IPS DF 6.9 (cell line): Measurements from ENCODE around the gene CNTN3.

Experiments used
- DNase-seq: peaks from one replicate; pipeline ENCODE4 v3.0.0-alpha.2; 2013; ENCODE audit warnings: low read depth, low spot score
- H3K27ac ChIP-seq: one replicate; pipeline ENCODE4 v1.5.1; 2013; ENCODE audit warnings: low read length, control low read depth
- H3K27me3 ChIP-seq: 2 replicates; pipeline ENCODE4 v1.6.1; 2013; ENCODE audit warnings: mild to moderate bottlenecking, low read length; ENCODE audit not compliant: control insufficient read depth, insufficient read depth
- H3K36me3 ChIP-seq: 2 replicates; pipeline ENCODE4 v1.6.1; 2013; ENCODE audit warnings: low read length; ENCODE audit not compliant: control insufficient read depth, insufficient read depth
- H3K4me1 ChIP-seq: 2 replicates; pipeline ENCODE4 v1.6.1; 2013; ENCODE audit warnings: low read length; ENCODE audit not compliant: control insufficient read depth, insufficient read depth
- H3K4me3 ChIP-seq: 2 replicates; pipeline ENCODE4 v1.5.1; 2013; ENCODE audit warnings: mild to moderate bottlenecking, low read length
- H3K9me3 ChIP-seq: 2 replicates; pipeline ENCODE4 v1.6.1; 2013; ENCODE audit warnings: low read length, inconsistent platforms; ENCODE audit not compliant: control insufficient read depth, insufficient read depth
- WGBS: extraction: QIAGEN DNeasy Blood & Tissue Kit; methylation state at CpG from one replicate; pipeline ENCODE4 v1.1.7; 2013; ENCODE audit warnings: mixed read lengths, missing lambda C conversion rate; ENCODE audit not compliant: insufficient read length, insufficient coverage; 5-methylcytosine and 5-hydroxymethylcytosine counted together

CNTN3 gene

GRCh38 chr3:74636981-74637380 lies 22.5 kb upstream of the CNTN3 start:
- no peak for DNase-seq
- Histone ChIP-seq H3K27ac (no peak overlapping the region), H3K4me1 (no peaks in the 10 kb centered on the region), H3K9me3 (no peaks in the 10 kb centered on the region), H3K27me3 (0 out of 2 replicates have a peak, but pooled peaks cover 2% of the 10 kb centered on the region), H3K4me3 (no peak overlapping the region), H3K36me3 (no peaks in the 10 kb centered on the region)

- Histone ChIP-seq H3K27me3 (0 out of 2 replicates have a peak, but pooled peaks cover 2% of the 10 kb centered on the region), H3K4me3 (no peak overlapping the region), H3K4me1 (no peaks in the 10 kb centered on the region), H3K36me3 (no peaks in the 10 kb centered on the region), H3K9me3 (no peaks in the 10 kb centered on the region), H3K27ac (no peak overlapping the region)
- WGBS: no CpG with 5 or more reads among the region's 1 CpG
- no peak for DNase-seq
Measured at GRCh38 chr3:74633021-74633420, 18.6 kb upstream of the CNTN3 start.

- DNase-seq: no peak
- H3K36me3 ChIP-seq: no peaks in the 10 kb centered on the region
- H3K4me3 ChIP-seq: no peak overlapping the region
- WGBS: no CpG with 5 or more reads among the region's 3 CpGs
- H3K9me3 ChIP-seq: no peaks in the 10 kb centered on the region
- H3K4me1 ChIP-seq: no peaks in the 10 kb centered on the region
- no peak overlapping the region for H3K27ac ChIP-seq
- H3K27me3 ChIP-seq: 0 out of 2 replicates have a peak, but pooled peaks cover 2% of the 10 kb centered on the region
Measured at GRCh38 chr3:74631351-74632140, 17.1 kb upstream of the CNTN3 start.

GRCh38 chr3:74630602-74631001 lies 16.1 kb upstream of the CNTN3 start:
- 0 out of 2 replicates have a peak, but pooled peaks cover 2% of the 10 kb centered on the region for H3K27me3 ChIP-seq
- H3K27ac ChIP-seq: no peak overlapping the region
- WGBS: 100% methylated on average over 1 of the region's 4 CpGs
- H3K36me3 ChIP-seq: no peaks in the 10 kb centered on the region
- DNase-seq: no peak
- H3K4me3 ChIP-seq: no peak overlapping the region
- no peaks in the 10 kb centered on the region for H3K9me3 ChIP-seq
- H3K4me1 ChIP-seq: no peaks in the 10 kb centered on the region

GRCh38 chr3:74626011-74626410 lies 11.6 kb upstream of the CNTN3 start:
- H3K27me3 ChIP-seq: no peaks in the 10 kb centered on the region
- no peaks in the 10 kb centered on the region for H3K9me3 ChIP-seq
- no peak for DNase-seq
- WGBS: no CpG with 5 or more reads among the region's 2 CpGs
- H3K4me1 ChIP-seq: no peaks in the 10 kb centered on the region
- no peaks in the 10 kb centered on the region for H3K36me3 ChIP-seq
- no peak overlapping the region for H3K27ac ChIP-seq
- H3K4me3 ChIP-seq: no peak overlapping the region

GRCh38 chr3:74624301-74624700 lies 9.8 kb upstream of the CNTN3 start:
- H3K4me1 ChIP-seq: no peaks in the 10 kb centered on the region
- no CpG with 5 or more reads among the region's 3 CpGs for WGBS

GRCh38 chr3:74623261-74623836 lies 8.9 kb upstream of the CNTN3 start:
- Histone ChIP-seq H3K4me3 (no peak overlapping the region), H3K27me3 (no peaks in the 10 kb centered on the region), H3K36me3 (no peaks in the 10 kb centered on the region), H3K9me3 (no peaks in the 10 kb centered on the region), H3K27ac (no peak overlapping the region), H3K4me1 (no peaks in the 10 kb centered on the region)
- DNase-seq: no peak

More at GRCh38 chr3:74624301-74624700, 9.8 kb upstream of the CNTN3 start:
- Histone ChIP-seq H3K4me3 (no peak overlapping the region), H3K27ac (no peak overlapping the region), H3K36me3 (no peaks in the 10 kb centered on the region), H3K27me3 (no peaks in the 10 kb centered on the region), H3K9me3 (no peaks in the 10 kb centered on the region)
- DNase-seq: no peak

- Histone ChIP-seq H3K27me3 (no peaks in the 10 kb centered on the region), H3K27ac (no peak overlapping the region), H3K9me3 (no peaks in the 10 kb centered on the region), H3K36me3 (no peaks in the 10 kb centered on the region), H3K4me1 (no peaks in the 10 kb centered on the region), H3K4me3 (no peak overlapping the region)
- DNase-seq: no peak
- no CpG with 5 or more reads among the region's 1 CpG for WGBS
Measured at GRCh38 chr3:74621581-74621980, 7.1 kb upstream of the CNTN3 start.

- no CpG with 5 or more reads among the region's 3 CpGs for WGBS
- Histone ChIP-seq H3K9me3 (no peaks in the 10 kb centered on the region), H3K27ac (no peak overlapping the region), H3K36me3 (no peaks in the 10 kb centered on the region), H3K4me1 (no peaks in the 10 kb centered on the region), H3K27me3 (peaks cover 24% of the 10 kb centered on the region), H3K4me3 (no peak overlapping the region)
- no peak for DNase-seq
Measured at GRCh38 chr3:74617776-74618175, 3.3 kb upstream of the CNTN3 start.

GRCh38 chr3:74613521-74614106 lies 845 bp downstream of the CNTN3 start:
- Histone ChIP-seq H3K27ac (no peak overlapping the region), H3K4me3 (peak overlapping the region; percentile 34; the same call in 1 of the 2 replicates), H3K27me3 (peaks cover 26% of the 10 kb centered on the region), H3K9me3 (no peaks in the 10 kb centered on the region), H3K4me1 (no peaks in the 10 kb centered on the region), H3K36me3 (no peaks in the 10 kb centered on the region)
- DNase-seq: no peak
- WGBS: no CpG with 5 or more reads among the region's 16 CpGs
